Activated T-helper 17 cell treated with anti-CD3 and anti-CD28 coated beads, Interleukin-2, amount 50 U/mL, for 72 hours (primary cell): ENCODE results near the gene CDKAL1. TPM values are rescaled to one million over a fixed set of nuclear protein-coding genes. Genes with fewer than 3 reads are reported as not detected.
"Not testable (repeated sequence)": the region's sequence is repeated elsewhere in the genome, so short reads cannot be mapped to it uniquely, and the experiment has no call there.

Experiments
- ATAC-seq: fragments of 150-1000 bp; cut with Tn5 transposase; replicated peaks from 2 replicates; pipeline ENCODE4 v1.10.0; 2021; ENCODE audit warnings: mild to moderate bottlenecking, moderate library complexity
- H3K27ac Mint-ChIP-seq: one replicate; pipeline ENCODE4 v1.8.0; 2022; ENCODE audit warnings: mixed read lengths
- H3K27me3 Mint-ChIP-seq: one replicate; pipeline ENCODE4 v1.8.0; 2022; ENCODE audit warnings: mixed read lengths
- H3K36me3 Mint-ChIP-seq: one replicate; pipeline ENCODE4 v1.8.0; 2022; ENCODE audit warnings: low read depth, mild to moderate bottlenecking, mixed read lengths
- H3K4me1 Mint-ChIP-seq: one replicate; pipeline ENCODE4 v1.8.0; 2022; ENCODE audit warnings: mixed read lengths
- H3K4me3 Mint-ChIP-seq: one replicate; pipeline ENCODE4 v1.8.0; 2022; ENCODE audit warnings: mild to moderate bottlenecking, mixed read lengths
- H3K9me3 Mint-ChIP-seq: one replicate; pipeline ENCODE4 v1.8.0; 2022; ENCODE audit warnings: mixed read lengths
- total RNA-seq, 2 donors: library from RNA; stranded (reverse); gene quantifications; one replicate each; pipeline ENCODE4 v1.2.3, GENCODE V29; 2022

The CDKAL1 gene
- total RNA-seq, 2 donors from 2014 or later: 27.7 to 31.9 TPM

DNA sequence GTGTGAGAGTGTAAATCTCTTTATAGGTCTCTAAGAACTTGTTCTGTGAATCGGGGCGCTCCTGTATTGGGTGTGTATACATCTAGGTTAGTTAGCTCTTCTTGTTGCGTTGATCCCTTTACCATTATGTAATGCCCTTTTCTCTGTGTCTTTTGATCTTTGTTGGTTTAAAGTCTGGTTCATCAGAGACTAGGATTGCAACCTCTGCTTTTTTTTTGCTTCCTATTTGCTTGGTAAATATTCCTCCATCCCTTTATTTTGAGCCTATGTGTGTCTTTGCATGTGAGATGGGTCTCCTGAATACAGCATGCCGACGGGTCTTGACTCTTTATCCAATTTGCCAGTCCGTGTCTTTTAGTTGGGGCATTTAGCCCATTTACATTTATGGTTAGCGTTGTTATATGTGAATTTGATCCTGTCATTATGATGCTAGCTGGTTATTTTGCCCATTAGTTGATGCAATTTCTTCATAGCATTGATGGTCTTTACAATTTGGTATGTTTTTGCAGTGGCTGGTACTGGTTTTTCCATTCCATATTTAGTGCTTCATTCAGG is 60.1 kb downstream of the CDKAL1 start:
- Mint-ChIP-seq H3K4me3 (peak overlapping the region; percentile 19), H3K27ac (peak overlapping the region; percentile 78), H3K4me1 (peaks cover 13% of the 10 kb centered on the region), H3K36me3 (peaks cover 80% of the 10 kb centered on the region)
- H3K27me3 Mint-ChIP-seq, ATAC-seq, H3K9me3 Mint-ChIP-seq: not testable (repeated sequence)

DNA sequence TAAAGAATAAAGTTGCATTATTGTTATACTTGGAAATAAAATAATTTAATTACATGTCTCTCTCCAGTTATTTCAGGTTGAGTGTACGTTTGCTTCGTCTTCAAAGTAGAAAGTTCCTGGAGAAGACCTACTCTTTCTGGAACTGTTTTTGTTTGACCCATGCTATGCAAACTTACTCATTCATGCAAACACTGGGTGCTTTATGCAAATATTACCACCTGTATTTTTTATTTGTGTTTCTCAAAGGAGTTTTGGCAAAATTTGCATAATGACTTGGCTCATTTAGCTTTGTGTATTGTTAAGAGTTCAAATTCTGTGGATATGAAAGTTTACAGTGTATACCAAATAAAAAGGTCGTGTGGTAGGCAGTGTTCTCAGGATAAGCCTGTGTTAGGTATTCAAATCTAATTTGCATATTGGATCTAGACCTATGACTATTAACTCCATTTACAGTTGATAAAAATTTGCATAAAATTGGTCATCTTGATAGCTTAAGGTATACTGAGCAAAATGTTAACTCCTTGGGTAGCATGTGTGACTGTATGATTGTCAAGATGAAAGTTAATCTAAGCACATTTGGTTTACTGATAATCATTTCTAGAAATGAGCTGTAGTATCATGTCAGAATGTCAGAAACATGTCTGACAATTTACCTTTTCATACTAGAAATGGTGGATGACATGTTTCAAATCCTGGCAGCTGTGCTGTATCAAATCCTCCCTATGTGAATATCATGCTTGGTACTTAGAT is 65.2 kb downstream of the CDKAL1 start:
- Mint-ChIP-seq H3K4me3 (peak overlapping the region; percentile 34), H3K27ac (peak overlapping the region; percentile 72), H3K9me3 (no peaks in the 10 kb centered on the region), H3K36me3 (peaks cover 54% of the 10 kb centered on the region), H3K27me3 (no peaks in the 10 kb centered on the region), H3K4me1 (peaks cover 12% of the 10 kb centered on the region)
- ATAC-seq: peak; percentile 97

GRCh38 chr6:20600831-20601230 is 66.6 kb downstream of the CDKAL1 start:
- Mint-ChIP-seq H3K36me3 (peaks cover 40% of the 10 kb centered on the region), H3K27ac (no peak overlapping the region), H3K4me1 (peaks cover 16% of the 10 kb centered on the region), H3K4me3 (no peak overlapping the region), H3K9me3 (no peaks in the 10 kb centered on the region), H3K27me3 (no peaks in the 10 kb centered on the region)
- ATAC-seq: no peak

DNA sequence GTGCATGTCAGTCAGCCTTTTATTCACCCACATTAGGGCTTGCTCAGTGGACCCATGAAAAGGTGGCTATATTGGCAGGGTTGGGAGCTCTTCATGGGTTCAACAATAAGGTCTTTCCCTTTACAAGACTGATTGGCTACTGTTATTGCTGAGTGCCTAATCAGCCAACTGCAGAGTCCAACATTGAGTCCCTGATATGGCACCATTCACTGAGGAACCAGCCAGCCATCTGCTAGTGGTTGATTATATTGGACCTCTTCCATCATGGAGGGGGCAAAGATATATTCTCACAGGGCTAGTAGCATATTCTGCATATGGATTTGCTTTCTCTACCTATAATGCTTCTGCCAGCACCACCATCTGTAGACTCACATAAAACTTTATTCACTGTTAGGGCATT is 69.9 kb downstream of the CDKAL1 start:
- H3K27ac Mint-ChIP-seq: no peak overlapping the region
- H3K9me3 Mint-ChIP-seq: no peaks in the 10 kb centered on the region
- H3K4me3 Mint-ChIP-seq: no peak overlapping the region
- no peaks in the 10 kb centered on the region for H3K27me3 Mint-ChIP-seq
- ATAC-seq: no peak
- peaks cover 25% of the 10 kb centered on the region for H3K36me3 Mint-ChIP-seq
- peaks cover 16% of the 10 kb centered on the region for H3K4me1 Mint-ChIP-seq

DNA sequence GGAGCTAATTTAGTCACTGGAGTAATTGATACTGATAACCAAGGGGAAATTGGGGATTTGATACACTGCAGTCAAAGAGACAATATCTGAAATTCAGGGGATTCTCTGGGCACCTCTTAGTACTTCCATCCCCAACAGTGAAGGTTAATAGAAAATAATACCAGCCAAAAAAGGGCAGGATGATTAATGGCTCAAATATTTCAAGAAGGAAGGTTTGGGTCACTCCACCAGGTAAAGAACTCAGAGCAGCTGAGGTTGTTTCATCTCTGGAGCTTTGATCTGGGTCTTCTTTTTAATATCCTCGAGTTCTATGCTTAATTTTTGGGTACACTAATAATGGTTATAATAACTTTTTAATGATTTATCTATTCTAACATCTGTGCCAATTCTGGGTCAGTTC is 70.8 kb downstream of the CDKAL1 start:
- no peak overlapping the region for H3K4me3 Mint-ChIP-seq
- H3K9me3 Mint-ChIP-seq: no peaks in the 10 kb centered on the region
- H3K4me1 Mint-ChIP-seq: peaks cover 11% of the 10 kb centered on the region
- peaks cover 18% of the 10 kb centered on the region for H3K36me3 Mint-ChIP-seq
- H3K27ac Mint-ChIP-seq: no peak overlapping the region
- ATAC-seq: no peak
- H3K27me3 Mint-ChIP-seq: no peaks in the 10 kb centered on the region

DNA sequence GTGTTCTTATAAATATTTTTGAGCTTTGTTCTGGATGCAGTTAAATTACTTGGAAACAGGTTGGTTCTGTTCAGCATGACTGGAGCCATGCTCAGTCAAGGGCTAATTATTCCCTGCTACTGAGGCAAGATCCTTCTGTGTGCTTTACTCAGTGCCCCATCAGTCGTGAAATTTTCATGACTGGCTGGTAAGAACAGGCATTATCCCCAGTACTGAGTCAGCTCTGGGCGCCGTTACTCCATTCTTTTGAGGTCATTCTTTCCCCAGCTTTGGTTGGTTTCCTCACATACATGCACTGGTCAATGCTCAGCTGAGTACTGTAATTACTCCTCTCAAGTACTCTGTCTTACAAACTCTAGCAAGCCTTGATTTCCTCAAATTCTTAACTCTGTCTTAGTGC is 71.3 kb downstream of the CDKAL1 start:
- no peak for ATAC-seq
- Mint-ChIP-seq H3K9me3 (no peaks in the 10 kb centered on the region), H3K27me3 (no peaks in the 10 kb centered on the region)

GRCh38 chr6:20606831-20607230 is 72.6 kb downstream of the CDKAL1 start:
- no peak for ATAC-seq
- Mint-ChIP-seq H3K27ac (no peak overlapping the region), H3K9me3 (no peaks in the 10 kb centered on the region), H3K27me3 (no peaks in the 10 kb centered on the region), H3K4me3 (no peak overlapping the region), H3K36me3 (peaks cover 18% of the 10 kb centered on the region), H3K4me1 (peaks cover 11% of the 10 kb centered on the region)

More for the DNA sequence above, 71.3 kb downstream of the CDKAL1 start:
- Mint-ChIP-seq H3K27ac (no peak overlapping the region), H3K4me3 (no peak overlapping the region), H3K36me3 (peaks cover 18% of the 10 kb centered on the region), H3K4me1 (peaks cover 11% of the 10 kb centered on the region)

- no peaks in the 10 kb centered on the region for H3K9me3 Mint-ChIP-seq
- H3K27ac Mint-ChIP-seq: no peak overlapping the region
- H3K4me3 Mint-ChIP-seq: no peak overlapping the region
- no peaks in the 10 kb centered on the region for H3K27me3 Mint-ChIP-seq
- peaks cover 9% of the 10 kb centered on the region for H3K36me3 Mint-ChIP-seq
- H3K4me1 Mint-ChIP-seq: peaks cover 6% of the 10 kb centered on the region
- no peak for ATAC-seq
Measured at GRCh38 chr6:20608356-20608755, 74.1 kb downstream of the CDKAL1 start.

DNA sequence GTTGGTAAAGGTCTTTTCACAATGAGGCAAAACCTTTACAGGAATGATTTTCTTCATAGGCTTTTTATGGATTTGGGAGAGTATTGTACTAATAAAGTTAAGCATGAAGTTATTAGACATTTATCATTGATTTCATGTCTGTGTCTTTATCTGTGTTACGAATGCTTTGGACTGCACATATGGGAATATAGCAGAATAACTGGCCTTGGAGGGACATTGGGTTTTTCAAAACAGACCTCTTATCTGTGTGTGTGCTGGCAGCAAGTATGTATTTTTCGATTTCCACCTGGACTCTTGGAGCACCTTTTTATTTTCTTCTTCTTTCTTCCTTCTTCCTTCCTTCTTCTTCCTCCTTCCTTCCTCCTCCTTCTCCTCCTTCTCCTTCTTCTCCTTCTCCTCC is 74.6 kb downstream of the CDKAL1 start:
- Mint-ChIP-seq H3K4me1 (peaks cover 6% of the 10 kb centered on the region), H3K36me3 (peaks cover 12% of the 10 kb centered on the region), H3K27me3 (no peaks in the 10 kb centered on the region), H3K4me3 (no peak overlapping the region), H3K27ac (no peak overlapping the region), H3K9me3 (peaks cover under 1% of the 10 kb centered on the region)
- no peak for ATAC-seq

- peaks cover 16% of the 10 kb centered on the region for H3K36me3 Mint-ChIP-seq
- H3K27me3 Mint-ChIP-seq, ATAC-seq, H3K9me3 Mint-ChIP-seq, H3K4me3 Mint-ChIP-seq, H3K27ac Mint-ChIP-seq, H3K4me1 Mint-ChIP-seq: not testable (repeated sequence)
Measured at GRCh38 chr6:20609924-20610323, 75.7 kb downstream of the CDKAL1 start.

DNA sequence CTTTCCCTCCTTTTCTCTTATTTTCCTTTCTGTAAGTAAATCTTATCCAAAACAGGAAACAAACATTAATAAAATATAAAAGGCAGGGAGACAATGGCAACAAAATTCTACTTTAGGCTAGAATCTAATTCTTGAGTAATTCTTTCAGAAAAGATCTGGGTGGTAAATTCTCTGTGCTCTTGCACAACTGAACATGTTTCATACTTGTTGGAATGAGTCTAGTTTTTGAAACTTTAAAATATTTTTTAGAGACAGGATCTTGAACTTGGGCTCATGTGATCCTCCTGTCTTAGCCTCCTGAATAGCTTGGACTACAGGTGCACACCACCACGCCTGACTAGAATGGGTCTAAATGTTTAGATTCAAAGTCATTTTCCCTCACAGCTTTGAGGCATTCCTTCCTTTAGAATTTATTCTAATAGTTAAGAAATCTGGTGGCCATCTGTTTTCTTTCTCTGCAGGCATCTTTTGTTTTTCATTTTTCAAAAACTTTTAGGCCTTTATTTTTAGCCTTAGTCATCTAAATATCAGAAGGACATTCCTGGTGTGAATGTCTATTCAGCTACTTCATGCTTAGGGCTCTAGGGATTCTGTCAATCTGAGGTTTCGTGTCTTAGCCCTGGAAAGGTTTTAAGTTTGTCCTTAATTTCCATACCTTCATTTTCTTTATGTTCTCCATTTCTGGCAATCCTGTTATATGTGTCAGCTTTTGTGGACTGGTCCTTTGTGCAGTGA is 76.5 kb downstream of the CDKAL1 start:
- peaks cover 4% of the 10 kb centered on the region for H3K4me1 Mint-ChIP-seq
- ATAC-seq: no peak
- H3K4me3 Mint-ChIP-seq: no peak overlapping the region
- H3K9me3 Mint-ChIP-seq: peaks cover 3% of the 10 kb centered on the region
- no peak overlapping the region for H3K27ac Mint-ChIP-seq
- H3K36me3 Mint-ChIP-seq: peaks cover 16% of the 10 kb centered on the region
- no peaks in the 10 kb centered on the region for H3K27me3 Mint-ChIP-seq

DNA sequence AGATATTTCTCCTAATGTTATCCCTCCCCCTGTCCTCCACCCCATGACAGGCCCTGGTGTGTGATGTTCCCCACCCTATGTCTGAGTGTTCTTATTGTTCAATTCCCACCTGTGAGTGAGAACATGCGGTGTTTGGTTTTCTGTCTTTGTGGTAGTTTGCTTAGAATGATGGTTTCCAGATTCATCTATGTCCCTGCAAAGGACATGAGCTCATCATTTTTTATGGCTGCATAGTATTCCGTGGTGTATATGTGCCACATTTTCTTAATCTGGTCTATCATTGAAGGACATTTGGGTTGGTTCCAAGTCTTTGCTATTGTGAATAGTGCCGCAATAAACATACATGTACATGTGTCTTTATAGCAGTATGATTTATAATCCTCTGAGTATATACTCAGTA is 83.3 kb downstream of the CDKAL1 start:
- Mint-ChIP-seq H3K4me1 (peaks cover 10% of the 10 kb centered on the region), H3K36me3 (peaks cover 19% of the 10 kb centered on the region)
- ATAC-seq, H3K27ac Mint-ChIP-seq, H3K4me3 Mint-ChIP-seq, H3K9me3 Mint-ChIP-seq, H3K27me3 Mint-ChIP-seq: not testable (repeated sequence)

DNA sequence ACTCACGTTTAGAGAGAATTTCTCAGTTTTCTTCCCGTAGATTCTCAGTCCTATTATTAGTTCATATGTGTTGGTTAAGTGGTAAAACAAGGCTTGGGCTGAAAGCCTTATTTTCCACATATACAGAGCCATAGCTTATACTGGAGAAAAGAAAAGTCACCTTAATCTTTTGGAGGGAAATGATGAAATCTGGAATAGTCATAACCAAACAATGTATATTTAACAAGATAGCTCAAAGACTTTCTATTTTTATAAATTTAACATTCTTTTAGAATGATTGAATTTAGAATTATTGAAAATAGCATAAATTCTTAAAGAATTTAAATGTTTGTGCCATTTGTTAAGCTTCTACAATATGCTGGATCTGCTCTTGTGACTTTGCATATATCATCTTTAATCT is 85.8 kb downstream of the CDKAL1 start:
- H3K27me3 Mint-ChIP-seq: no peaks in the 10 kb centered on the region
- ATAC-seq: no peak
- no peak overlapping the region for H3K4me3 Mint-ChIP-seq
- H3K4me1 Mint-ChIP-seq: peaks cover 9% of the 10 kb centered on the region
- H3K9me3 Mint-ChIP-seq: no peaks in the 10 kb centered on the region
- H3K27ac Mint-ChIP-seq: no peak overlapping the region
- peaks cover 11% of the 10 kb centered on the region for H3K36me3 Mint-ChIP-seq

DNA sequence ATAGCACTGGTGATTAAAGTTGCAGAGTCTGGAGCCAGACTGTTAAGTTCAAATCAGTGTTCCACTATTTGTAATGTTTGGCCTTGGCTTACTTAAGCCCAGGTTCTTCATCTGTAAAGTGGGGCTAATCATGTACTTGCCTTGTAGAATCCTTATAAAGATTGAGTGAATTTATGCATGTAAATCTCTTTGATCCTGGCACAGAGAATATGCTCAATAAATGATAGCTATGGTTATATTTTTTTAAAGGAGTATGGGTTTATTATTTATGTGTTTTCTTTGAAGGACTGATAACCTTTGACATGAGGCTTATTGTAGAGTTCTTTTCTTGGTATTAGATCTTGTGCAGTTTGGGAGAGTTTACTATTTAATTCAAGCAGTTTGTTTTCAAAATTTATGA is 89.5 kb downstream of the CDKAL1 start:
- Mint-ChIP-seq H3K4me3 (no peak overlapping the region), H3K27me3 (no peaks in the 10 kb centered on the region), H3K4me1 (peaks cover 9% of the 10 kb centered on the region), H3K27ac (no peak overlapping the region), H3K36me3 (peaks cover 11% of the 10 kb centered on the region), H3K9me3 (no peaks in the 10 kb centered on the region)
- no peak for ATAC-seq

DNA sequence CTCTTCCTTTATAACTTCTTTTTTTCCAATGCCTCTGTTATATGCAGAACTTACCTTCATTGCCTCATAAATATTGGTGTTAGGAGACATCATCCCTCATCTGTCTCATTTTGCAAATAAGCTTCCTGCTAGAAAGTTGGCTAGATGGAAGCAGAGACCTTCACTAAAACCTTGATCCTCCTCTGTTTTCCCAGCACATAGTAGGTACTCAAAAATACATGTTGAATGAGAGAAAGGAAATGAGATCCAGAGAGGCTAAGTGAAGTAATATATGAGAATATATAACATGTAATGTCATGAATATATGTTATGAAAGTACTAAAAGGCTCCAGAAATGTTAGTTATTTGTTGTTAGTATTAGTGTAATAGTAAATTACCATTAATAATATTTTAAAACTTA is 91.9 kb downstream of the CDKAL1 start:
- Mint-ChIP-seq H3K27ac (no peak overlapping the region), H3K4me1 (peaks cover 7% of the 10 kb centered on the region), H3K27me3 (no peaks in the 10 kb centered on the region), H3K36me3 (peaks cover under 1% of the 10 kb centered on the region), H3K9me3 (no peaks in the 10 kb centered on the region), H3K4me3 (no peak overlapping the region)
- no peak for ATAC-seq
